ENCODE measurements around the gene METTL25. TPM values are rescaled to one million over a fixed set of nuclear protein-coding genes. Genes with fewer than 3 reads are reported as not detected.

The METTL25 gene
- polyA plus RNA-seq, 1 donor (not counting 4 experiments of a cell fraction or from before 2014, with no cell fraction given), result 6.0 TPM

- no peak overlapping the region for H3K9ac ChIP-seq (ENCODE audit: control insufficient read depth, extremely low read depth, insufficient read depth, low read length)
- no peak overlapping the region for H3K27ac ChIP-seq (ENCODE audit: control insufficient read depth, insufficient read depth, low read length)
- H3K9me3 ChIP-seq (ENCODE audit: control insufficient read depth, low read depth, low read length), result no peaks in the 10 kb centered on the region
- dilution Hi-C loops (cut with MboI; ENCODE audit: extremely low pct_ligation_motif_present, low sequenced_read_pairs), result no loop called here
- TF ChIP-seq EZH2 (IDR thresholded peaks at IDR 0.05; ENCODE audit: low read length), result no peak
- TF ChIP-seq, protein P1, sequence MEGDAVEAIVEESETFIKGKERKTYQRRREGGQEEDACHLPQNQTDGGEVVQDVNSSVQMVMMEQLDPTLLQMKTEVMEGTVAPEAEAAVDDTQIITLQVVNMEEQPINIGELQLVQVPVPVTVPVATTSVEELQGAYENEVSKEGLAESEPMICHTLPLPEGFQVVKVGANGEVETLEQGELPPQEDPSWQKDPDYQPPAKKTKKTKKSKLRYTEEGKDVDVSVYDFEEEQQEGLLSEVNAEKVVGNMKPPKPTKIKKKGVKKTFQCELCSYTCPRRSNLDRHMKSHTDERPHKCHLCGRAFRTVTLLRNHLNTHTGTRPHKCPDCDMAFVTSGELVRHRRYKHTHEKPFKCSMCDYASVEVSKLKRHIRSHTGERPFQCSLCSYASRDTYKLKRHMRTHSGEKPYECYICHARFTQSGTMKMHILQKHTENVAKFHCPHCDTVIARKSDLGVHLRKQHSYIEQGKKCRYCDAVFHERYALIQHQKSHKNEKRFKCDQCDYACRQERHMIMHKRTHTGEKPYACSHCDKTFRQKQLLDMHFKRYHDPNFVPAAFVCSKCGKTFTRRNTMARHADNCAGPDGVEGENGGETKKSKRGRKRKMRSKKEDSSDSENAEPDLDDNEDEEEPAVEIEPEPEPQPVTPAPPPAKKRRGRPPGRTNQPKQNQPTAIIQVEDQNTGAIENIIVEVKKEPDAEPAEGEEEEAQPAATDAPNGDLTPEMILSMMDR (optimal IDR thresholded peaks at IDR 0.05 in 1 of 3, IDR thresholded peaks at IDR 0.05 in 1 of 3, conservative IDR thresholded peaks at IDR 0.05 in 1 of 3; ENCODE audit: extremely low read depth in 1 of 3, insufficient read depth in 2 of 3, low read length in 3 of 3), result no peak
- no peaks in the 10 kb centered on the region for H3K79me2 ChIP-seq (ENCODE audit: control insufficient read depth, insufficient read depth, low read length)
- no peak overlapping the region for H3K4me3 ChIP-seq (ENCODE audit: control insufficient read depth in 2 of 3, extremely low read depth in 1 of 3, insufficient read depth in 2 of 3, low read depth in 1 of 3, low read length in 3 of 3)
- no peaks in the 10 kb centered on the region for H3K9me1 ChIP-seq (ENCODE audit: control insufficient read depth, extremely low read depth, insufficient read depth, low read length)
- H3K27me3 ChIP-seq (ENCODE audit: control insufficient read depth, extremely low read depth, insufficient read depth, low read length), result no peaks in the 10 kb centered on the region
- no peak for DNase-seq (ENCODE audit: low read depth, low spot score)
- H2AFZ ChIP-seq (ENCODE audit: control insufficient read depth, low read length), result no peak overlapping the region
- H3K36me3 ChIP-seq (ENCODE audit: control insufficient read depth in 2 of 2, extremely low read depth in 1 of 2, insufficient read depth in 2 of 2, low read length in 2 of 2), result no peaks in the 10 kb centered on the region
- H4K20me1 ChIP-seq (ENCODE audit: control insufficient read depth, extremely low read depth, insufficient read depth, low read length), result no peaks in the 10 kb centered on the region
- peaks cover 5% of the 10 kb centered on the region for H3K4me1 ChIP-seq (ENCODE audit: control insufficient read depth, extremely low read depth, insufficient read depth, low read length)
- no peak for FAIRE-seq
- H3K4me2 ChIP-seq (ENCODE audit: control insufficient read depth, extremely low read depth, insufficient read depth, low read depth, low read length), result no peak overlapping the region
Measured at GRCh38 chr12:82473111-82473754, 114.9 kb downstream of the METTL25 start.

DNA sequence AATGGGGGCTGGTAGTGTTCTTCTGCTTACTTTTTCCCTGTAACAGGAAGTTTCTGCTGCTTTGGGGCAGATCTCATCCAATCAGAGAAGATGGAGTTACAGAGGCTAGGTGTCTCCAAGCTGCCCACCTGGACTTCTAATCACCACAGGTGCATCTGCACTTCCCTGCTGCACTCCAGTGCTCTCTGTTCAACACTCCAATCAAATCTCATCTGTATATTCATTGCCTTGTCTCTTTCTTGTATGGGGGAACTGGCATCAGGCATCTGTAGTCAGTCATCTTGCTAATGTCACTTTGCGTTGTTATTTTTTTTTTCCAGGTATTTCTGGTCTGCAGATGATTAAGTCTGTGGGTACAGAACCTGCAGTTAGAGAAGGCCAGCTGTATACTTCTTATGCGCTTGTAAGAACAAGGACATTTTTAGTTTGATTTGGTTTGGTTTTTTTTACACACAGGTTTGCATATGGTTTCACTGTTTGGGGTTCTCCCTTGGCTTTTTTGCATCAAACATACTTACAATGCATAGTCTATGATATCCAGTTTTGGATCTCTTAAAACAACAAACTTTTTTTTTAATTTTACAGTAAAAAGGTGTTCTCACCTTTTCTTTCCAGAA, 116.0 kb downstream of the METTL25 start:
- Histone ChIP-seq H3K9me3 (ENCODE audit: control insufficient read depth, low read depth, low read length) (no peaks in the 10 kb centered on the region), H3K4me1 (ENCODE audit: control insufficient read depth, extremely low read depth, insufficient read depth, low read length) (peaks cover 5% of the 10 kb centered on the region), H4K20me1 (ENCODE audit: control insufficient read depth, extremely low read depth, insufficient read depth, low read length) (no peaks in the 10 kb centered on the region), H3K79me2 (ENCODE audit: control insufficient read depth, insufficient read depth, low read length) (no peaks in the 10 kb centered on the region), H3K27ac (ENCODE audit: control insufficient read depth, insufficient read depth, low read length) (no peak overlapping the region), H3K9me1 (ENCODE audit: control insufficient read depth, extremely low read depth, insufficient read depth, low read length) (no peaks in the 10 kb centered on the region), H3K36me3 (ENCODE audit: control insufficient read depth in 2 of 2, extremely low read depth in 1 of 2, insufficient read depth in 2 of 2, low read length in 2 of 2) (no peaks in the 10 kb centered on the region), H3K4me2 (ENCODE audit: control insufficient read depth, extremely low read depth, insufficient read depth, low read depth, low read length) (no peak overlapping the region), H3K27me3 (ENCODE audit: control insufficient read depth, extremely low read depth, insufficient read depth, low read length) (no peaks in the 10 kb centered on the region), H2AFZ (ENCODE audit: control insufficient read depth, low read length) (no peak overlapping the region), H3K9ac (ENCODE audit: control insufficient read depth, extremely low read depth, insufficient read depth, low read length) (no peak overlapping the region), H3K4me3 (ENCODE audit: control insufficient read depth in 2 of 3, extremely low read depth in 1 of 3, insufficient read depth in 2 of 3, low read depth in 1 of 3, low read length in 3 of 3) (no peak overlapping the region)
- FAIRE-seq, result no peak
- dilution Hi-C loops (cut with MboI; ENCODE audit: extremely low pct_ligation_motif_present, low sequenced_read_pairs), result no loop called here
- DNase-seq (ENCODE audit: low read depth, low spot score), result no peak
- TF ChIP-seq, protein P1 (optimal IDR thresholded peaks at IDR 0.05 in 1 of 3, IDR thresholded peaks at IDR 0.05 in 1 of 3, conservative IDR thresholded peaks at IDR 0.05 in 1 of 3; ENCODE audit: extremely low read depth in 1 of 3, insufficient read depth in 2 of 3, low read length in 3 of 3), result no peak
- no peak for TF ChIP-seq EZH2 (IDR thresholded peaks at IDR 0.05; ENCODE audit: low read length)
